GM23248 (cell line): ENCODE measurements around the gene TMEM271.

ENCODE experiments used
- EZH2 ChIP-seq: fragments of 200-600 bp; sonication (generic); IDR thresholded peaks from 2 replicates; pipeline ENCODE4 v1.6.1; 2018; ENCODE audit warnings: antibody characterized with exemption, mild to moderate bottlenecking; ENCODE audit not compliant: insufficient read depth, poor library complexity, severe bottlenecking
- EZH2phosphoT487 ChIP-seq: fragments of 200-600 bp; sonication (generic); IDR thresholded peaks from 2 replicates; pipeline ENCODE4 v1.6.1; 2018; ENCODE audit warnings: antibody characterized with exemption, moderate library complexity, mild to moderate bottlenecking, low read depth; ENCODE audit not compliant: insufficient read depth

GRCh38 chr4:601612-602558 lies 25.8 kb upstream of the TMEM271 start:
- TF ChIP-seq EZH2, result no peak
- no peak for TF ChIP-seq EZH2phosphoT487
